Vagina (tissue), 2 donors: Measurements from ENCODE around the gene SH3GL2.

ENCODE experiments used
- POLR2A ChIP-seq, 2 donors: fragments of 450-650 bp; IDR thresholded peaks; one replicate each; pipeline ENCODE4 v1.6.1; 2017; ENCODE audit warnings: antibody characterized with exemption in 2 of 2, mild to moderate bottlenecking in 2 of 2, moderate library complexity in 2 of 2
- TF ChIP-seq, protein P1 (sequence below), 3 experiments: fragments of 450-650 bp in 2 of 3; fragments of 200-600 bp in 1 of 3; sonication (generic) in 1 of 3; IDR thresholded peaks; one replicate each; pipeline ENCODE4 v1.5.1; 2017 to 2019; ENCODE audit warnings: antibody characterized with exemption in 3 of 3, mild to moderate bottlenecking in 2 of 3, moderate library complexity in 2 of 3

DNA sequence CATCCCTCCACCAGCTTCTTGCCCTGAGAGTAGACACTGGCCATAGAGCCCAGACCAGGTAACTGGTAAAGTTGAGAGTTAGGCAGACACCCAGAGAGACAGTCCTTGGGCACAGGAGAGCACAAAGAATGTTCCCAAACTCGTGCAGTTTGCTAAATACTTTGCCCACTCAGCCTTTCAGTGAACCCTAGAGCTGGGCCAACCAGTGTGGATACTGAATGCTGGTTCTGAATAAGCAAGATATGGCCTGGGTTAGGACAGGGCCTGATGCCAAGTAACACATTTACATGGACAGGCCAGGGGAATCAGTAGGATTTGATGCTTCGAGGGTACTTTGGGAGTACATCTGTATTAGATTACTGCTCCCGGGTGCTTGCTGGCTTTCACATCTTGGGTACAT, 185.4 kb downstream of the SH3GL2 start:
- no peak for TF ChIP-seq POLR2A (IDR thresholded peaks at IDR 0.05)
- TF ChIP-seq, protein P1, sequence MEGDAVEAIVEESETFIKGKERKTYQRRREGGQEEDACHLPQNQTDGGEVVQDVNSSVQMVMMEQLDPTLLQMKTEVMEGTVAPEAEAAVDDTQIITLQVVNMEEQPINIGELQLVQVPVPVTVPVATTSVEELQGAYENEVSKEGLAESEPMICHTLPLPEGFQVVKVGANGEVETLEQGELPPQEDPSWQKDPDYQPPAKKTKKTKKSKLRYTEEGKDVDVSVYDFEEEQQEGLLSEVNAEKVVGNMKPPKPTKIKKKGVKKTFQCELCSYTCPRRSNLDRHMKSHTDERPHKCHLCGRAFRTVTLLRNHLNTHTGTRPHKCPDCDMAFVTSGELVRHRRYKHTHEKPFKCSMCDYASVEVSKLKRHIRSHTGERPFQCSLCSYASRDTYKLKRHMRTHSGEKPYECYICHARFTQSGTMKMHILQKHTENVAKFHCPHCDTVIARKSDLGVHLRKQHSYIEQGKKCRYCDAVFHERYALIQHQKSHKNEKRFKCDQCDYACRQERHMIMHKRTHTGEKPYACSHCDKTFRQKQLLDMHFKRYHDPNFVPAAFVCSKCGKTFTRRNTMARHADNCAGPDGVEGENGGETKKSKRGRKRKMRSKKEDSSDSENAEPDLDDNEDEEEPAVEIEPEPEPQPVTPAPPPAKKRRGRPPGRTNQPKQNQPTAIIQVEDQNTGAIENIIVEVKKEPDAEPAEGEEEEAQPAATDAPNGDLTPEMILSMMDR (IDR thresholded peaks at IDR 0.05): no peak
